ENCODE data around the gene EXOC3. TPM values are rescaled to one million over a fixed set of nuclear protein-coding genes. Genes with fewer than 3 reads are reported as not detected.
A peak's percentile ranks its signal among the peaks of the same experiment; 100 is the strongest.
"Not testable (repeated sequence)": the region's sequence is repeated elsewhere in the genome, so short reads cannot be mapped to it uniquely, and the experiment has no call there.

EXOC3 gene
- total RNA-seq, 1 experiment from 2014 or later = 155 TPM

DNA sequence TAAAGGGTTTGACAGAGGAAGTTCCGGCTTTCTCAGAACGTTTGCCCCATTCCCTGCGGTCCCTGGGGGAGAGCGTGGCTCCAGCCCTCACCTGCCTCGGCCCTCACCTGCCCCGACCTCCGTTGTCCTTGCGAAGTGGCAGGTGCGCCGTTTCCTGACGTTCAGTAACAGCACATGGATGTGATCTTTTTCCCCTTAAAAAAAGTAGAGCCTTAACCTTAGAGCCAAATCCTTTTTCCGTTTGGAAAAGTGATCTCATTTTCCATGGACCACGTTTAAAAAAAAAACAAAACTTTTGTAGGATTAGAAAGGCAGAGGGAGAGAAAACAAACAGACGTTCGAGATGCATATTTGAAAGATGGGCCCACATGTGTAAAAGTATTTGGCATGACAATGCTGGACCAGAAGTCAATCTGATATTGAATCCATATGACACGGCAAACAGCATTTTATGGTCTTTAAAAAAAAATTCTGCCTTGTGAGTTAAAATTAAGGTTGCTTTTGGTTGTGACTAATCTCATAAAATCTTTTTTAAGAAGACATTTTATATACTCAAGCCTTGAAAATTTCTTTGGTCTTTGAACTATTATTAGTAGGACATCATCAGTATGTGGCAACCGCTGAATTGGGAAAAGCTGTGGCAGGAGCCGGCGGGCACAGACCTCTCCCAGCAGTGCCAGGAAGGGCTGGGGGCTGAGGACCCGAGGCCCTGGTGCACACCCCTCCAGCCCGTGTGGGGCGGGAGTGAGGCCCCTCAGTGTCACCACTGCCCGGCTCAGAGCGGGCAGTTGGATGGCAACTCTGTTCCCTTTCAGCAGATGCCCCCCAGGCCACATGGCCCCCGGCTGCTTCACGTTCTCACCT, 42.5 kb upstream of the EXOC3 start:
- intact Hi-C loops (cut with micrococcal nuclease; ENCODE audit: unreplicated experiment) = loop anchor here (1.0 kb wide), 1 partner anchor 13 kb away; no protein-coding TSS in a partner anchor
- peaks cover 3% of the 10 kb centered on the region for H3K4me1 ChIP-seq (replicated peaks; ENCODE audit: insufficient read depth)
- no peaks in the 10 kb centered on the region for H3K9me3 ChIP-seq (ENCODE audit: insufficient read depth, low read depth)
- no peak for DNase-seq
- no peak overlapping the region for H3K27ac ChIP-seq
- H3K4me2 ChIP-seq = no peak overlapping the region
- TF ChIP-seq, protein P1, sequence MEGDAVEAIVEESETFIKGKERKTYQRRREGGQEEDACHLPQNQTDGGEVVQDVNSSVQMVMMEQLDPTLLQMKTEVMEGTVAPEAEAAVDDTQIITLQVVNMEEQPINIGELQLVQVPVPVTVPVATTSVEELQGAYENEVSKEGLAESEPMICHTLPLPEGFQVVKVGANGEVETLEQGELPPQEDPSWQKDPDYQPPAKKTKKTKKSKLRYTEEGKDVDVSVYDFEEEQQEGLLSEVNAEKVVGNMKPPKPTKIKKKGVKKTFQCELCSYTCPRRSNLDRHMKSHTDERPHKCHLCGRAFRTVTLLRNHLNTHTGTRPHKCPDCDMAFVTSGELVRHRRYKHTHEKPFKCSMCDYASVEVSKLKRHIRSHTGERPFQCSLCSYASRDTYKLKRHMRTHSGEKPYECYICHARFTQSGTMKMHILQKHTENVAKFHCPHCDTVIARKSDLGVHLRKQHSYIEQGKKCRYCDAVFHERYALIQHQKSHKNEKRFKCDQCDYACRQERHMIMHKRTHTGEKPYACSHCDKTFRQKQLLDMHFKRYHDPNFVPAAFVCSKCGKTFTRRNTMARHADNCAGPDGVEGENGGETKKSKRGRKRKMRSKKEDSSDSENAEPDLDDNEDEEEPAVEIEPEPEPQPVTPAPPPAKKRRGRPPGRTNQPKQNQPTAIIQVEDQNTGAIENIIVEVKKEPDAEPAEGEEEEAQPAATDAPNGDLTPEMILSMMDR (conservative IDR thresholded peaks at IDR 0.05) = no peak
- TF ChIP-seq EZH2 (IDR thresholded peaks at IDR 0.05; ENCODE audit: low read depth) = no peak
- no peaks in the 10 kb centered on the region for H3K36me3 ChIP-seq (ENCODE audit: low read depth)
- no peaks in the 10 kb centered on the region for H3K27me3 ChIP-seq (ENCODE audit: insufficient read depth, low read depth)
- no peaks in the 10 kb centered on the region for H3F3A ChIP-seq (ENCODE audit: insufficient read depth, low read depth)
- H2AFZ ChIP-seq = no peak overlapping the region
- ChIA-PET POLR2A (ENCODE audit: unreplicated experiment) (no interaction called here), CTCF (no interaction called here)
- H4K20me1 ChIP-seq (ENCODE audit: insufficient read depth) = no peaks in the 10 kb centered on the region
- H3K9me2 ChIP-seq (ENCODE audit: insufficient read depth) = no peaks in the 10 kb centered on the region
- H3K79me2 ChIP-seq (ENCODE audit: low read depth) = no peaks in the 10 kb centered on the region
- H3K4me3 ChIP-seq = no peak overlapping the region
- TSS peak; percentile 63 for BruUV-seq (replicated peaks)

DNA sequence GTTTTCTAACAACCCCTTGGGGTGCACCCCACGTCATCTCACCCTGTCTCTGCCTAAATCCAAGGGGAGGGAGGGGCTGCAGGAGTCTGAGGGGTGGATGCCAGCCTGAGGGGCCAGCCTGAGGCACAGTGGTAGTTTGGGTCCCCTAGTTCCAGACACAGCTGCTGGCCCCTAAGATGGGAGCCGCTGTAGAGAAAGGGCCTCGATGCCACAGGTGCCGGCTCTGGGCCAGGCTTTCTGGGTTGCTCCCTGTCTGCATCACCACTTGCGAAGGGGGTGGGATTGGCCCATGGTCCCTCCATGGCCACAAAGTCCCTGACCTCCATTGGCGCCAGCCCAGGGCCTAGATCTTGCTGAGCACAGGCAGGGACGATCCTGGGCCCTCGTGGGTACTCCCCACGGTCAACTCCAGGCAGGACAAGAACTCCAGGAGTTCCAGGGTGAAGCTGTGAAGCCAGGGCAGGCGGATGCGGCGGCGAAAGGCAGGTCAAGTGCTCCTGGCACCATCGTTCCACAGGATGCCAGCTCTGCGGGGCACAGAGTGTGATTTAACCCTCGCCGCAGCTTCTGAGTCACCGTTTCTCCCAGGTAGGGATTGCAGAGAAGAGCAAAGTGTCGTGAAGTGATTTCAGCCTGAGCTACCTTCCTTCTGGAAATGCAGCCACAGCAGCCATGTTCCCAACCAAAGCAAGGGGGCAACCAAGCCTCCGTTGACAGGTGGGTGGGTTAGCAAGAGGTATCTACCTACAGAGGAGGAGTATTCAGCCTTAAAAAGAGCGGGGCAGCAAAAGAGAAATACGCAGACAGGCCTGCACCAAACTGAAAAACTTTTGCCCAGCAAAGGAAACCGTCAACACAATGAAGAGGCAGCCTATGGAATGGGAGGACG, 41.6 kb upstream of the EXOC3 start:
- Histone ChIP-seq H3K4me3 (no peak overlapping the region), H3K4me2 (no peak overlapping the region), H3F3A (ENCODE audit: insufficient read depth, low read depth) (no peaks in the 10 kb centered on the region), H2AFZ (no peak overlapping the region), H4K20me1 (ENCODE audit: insufficient read depth) (no peaks in the 10 kb centered on the region), H3K4me1 (replicated peaks; ENCODE audit: insufficient read depth) (no peaks in the 10 kb centered on the region), H3K9me3 (ENCODE audit: insufficient read depth, low read depth) (no peaks in the 10 kb centered on the region), H3K79me2 (ENCODE audit: low read depth) (no peaks in the 10 kb centered on the region), H3K27ac (no peak overlapping the region), H3K27me3 (ENCODE audit: insufficient read depth, low read depth) (no peaks in the 10 kb centered on the region), H3K36me3 (ENCODE audit: low read depth) (no peaks in the 10 kb centered on the region), H3K9me2 (ENCODE audit: insufficient read depth) (no peaks in the 10 kb centered on the region)
- POLR2A ChIA-PET (ENCODE audit: unreplicated experiment) = no interaction called here
- no TSS peak for BruUV-seq (replicated peaks)
- no peak for DNase-seq
- intact Hi-C loops (cut with micrococcal nuclease; ENCODE audit: unreplicated experiment) = no loop called here
- CTCF ChIA-PET = no interaction called here
- TF ChIP-seq EZH2 (IDR thresholded peaks at IDR 0.05; ENCODE audit: low read depth) = no peak
- TF ChIP-seq, protein P1 (conservative IDR thresholded peaks at IDR 0.05) = no peak

- H3K4me2 ChIP-seq; H3K4me1 ChIP-seq (replicated peaks; ENCODE audit: insufficient read depth); BruUV-seq (replicated peaks); H3K9me2 ChIP-seq (ENCODE audit: insufficient read depth); H3K27me3 ChIP-seq (ENCODE audit: insufficient read depth, low read depth); H3F3A ChIP-seq (ENCODE audit: insufficient read depth, low read depth); CTCF ChIA-PET; H3K4me3 ChIP-seq; H3K79me2 ChIP-seq (ENCODE audit: low read depth); POLR2A ChIA-PET (ENCODE audit: unreplicated experiment); H2AFZ ChIP-seq; DNase-seq; intact Hi-C loops (cut with micrococcal nuclease; ENCODE audit: unreplicated experiment); H4K20me1 ChIP-seq (ENCODE audit: insufficient read depth); H3K27ac ChIP-seq; H3K36me3 ChIP-seq (ENCODE audit: low read depth); H3K9me3 ChIP-seq (ENCODE audit: insufficient read depth, low read depth): not testable (repeated sequence)
These were observed 40.8 kb upstream of the EXOC3 start for GRCh38 chr5:402219-402614.

Measured in PC-9 (cell line).